HG02885 (cell line): Measurements from ENCODE around the gene MLLT6.

ENCODE experiments used
- ATAC-seq: cut with Tn5 transposase; IDR thresholded peaks from one replicate; pipeline ENCODE4 v1.9.1; 2021; ENCODE audit warnings: mild to moderate bottlenecking; ENCODE audit not compliant: unreplicated experiment, poor library complexity

MLLT6 gene

GRCh38 chr17:38706505-38707216 lies 1.6 kb downstream of the MLLT6 start:
- ATAC-seq = no peak

- ATAC-seq = no peak
These were observed 2.7 kb downstream of the MLLT6 start for GRCh38 chr17:38707678-38708351.

- ATAC-seq = no peak
These were observed 4.2 kb downstream of the MLLT6 start for GRCh38 chr17:38709104-38709820.

GRCh38 chr17:38709864-38710603 lies 5.0 kb downstream of the MLLT6 start:
- no peak for ATAC-seq

GRCh38 chr17:38710604-38710962 lies 5.5 kb downstream of the MLLT6 start:
- ATAC-seq = no peak

- ATAC-seq = no peak
These were observed 5.9 kb downstream of the MLLT6 start for GRCh38 chr17:38710985-38711384.

GRCh38 chr17:38711792-38712571 lies 6.9 kb downstream of the MLLT6 start:
- ATAC-seq = no peak

GRCh38 chr17:38712593-38712992 lies 7.5 kb downstream of the MLLT6 start:
- ATAC-seq = no peak

GRCh38 chr17:38713456-38714075 lies 8.5 kb downstream of the MLLT6 start:
- no peak for ATAC-seq

- ATAC-seq = no peak
These were observed 10.3 kb downstream of the MLLT6 start for GRCh38 chr17:38715216-38715943.

- ATAC-seq = no peak
These were observed 11.4 kb downstream of the MLLT6 start for GRCh38 chr17:38716368-38717005.

- no peak for ATAC-seq
These were observed 12.2 kb downstream of the MLLT6 start for GRCh38 chr17:38717139-38717745.

GRCh38 chr17:38719289-38719942 lies 14.3 kb downstream of the MLLT6 start:
- ATAC-seq = no peak

GRCh38 chr17:38719943-38720641 lies 15.0 kb downstream of the MLLT6 start:
- no peak for ATAC-seq

GRCh38 chr17:38720941-38721340 lies 15.9 kb downstream of the MLLT6 start:
- ATAC-seq = no peak

- no peak for ATAC-seq
These were observed 16.7 kb downstream of the MLLT6 start for GRCh38 chr17:38721802-38722201.
